KBM-7 (cell line): ENCODE measurements around the gene ADGRG6.
A peak's percentile ranks its signal among the peaks of the same experiment; 100 is the strongest.
"Not testable (repeated sequence)": the region's sequence is repeated elsewhere in the genome, so short reads cannot be mapped to it uniquely, and the experiment has no call there.

Experiments used
- DNase-seq: peaks from one replicate; pipeline ENCODE4 v3.0.0-alpha.2; 2015
- in situ Hi-C: fragments of 300-500 bp; cut with MboI; formaldehyde crosslinking; loops from 2 replicates; pipeline ENCODE4 v1.14.3; 2020; ENCODE audit warnings: low sequenced_read_pairs, low pct_unique_long_range_greater_than_20kb, mixed read lengths

The ADGRG6 gene

GRCh38 chr6:142301651-142302391, at the start of gene ADGRG6:
Gene ADGRG6, plus strand, starts transcription at chr6:142302007. Its CDS starts 323 bp downstream, at chr6:142302330.
- in situ Hi-C loops, result no loop called here
- DNase-seq, result peak; percentile 28

- DNase-seq, result no peak
- in situ Hi-C loops, result no loop called here
Observed at GRCh38 chr6:142254513-142254912, 47.3 kb upstream of the ADGRG6 start.

- DNase-seq, result no peak
- in situ Hi-C loops, result no loop called here
Observed at GRCh38 chr6:142255785-142256184, 46.0 kb upstream of the ADGRG6 start.

GRCh38 chr6:142258305-142258704, 43.5 kb upstream of the ADGRG6 start:
- in situ Hi-C loops, result no loop called here

GRCh38 chr6:142258757-142259156, 43.0 kb upstream of the ADGRG6 start:
- in situ Hi-C loops, result no loop called here
- DNase-seq, result no peak

More at GRCh38 chr6:142258305-142258704, 43.5 kb upstream of the ADGRG6 start:
- no peak for DNase-seq

- DNase-seq, result no peak
- in situ Hi-C loops, result no loop called here
Observed at GRCh38 chr6:142260748-142261147, 41.1 kb upstream of the ADGRG6 start.

GRCh38 chr6:142262231-142262630, 39.6 kb upstream of the ADGRG6 start:
- in situ Hi-C loops, result no loop called here
- DNase-seq, result no peak

GRCh38 chr6:142265476-142265875, 36.3 kb upstream of the ADGRG6 start:
- no peak for DNase-seq
- in situ Hi-C loops, result no loop called here

- in situ Hi-C loops, result no loop called here
- no peak for DNase-seq
Observed at GRCh38 chr6:142266060-142266459, 35.7 kb upstream of the ADGRG6 start.

- DNase-seq, result no peak
- in situ Hi-C loops, result no loop called here
Observed at GRCh38 chr6:142271476-142271875, 30.3 kb upstream of the ADGRG6 start.

- no peak for DNase-seq
- in situ Hi-C loops, result no loop called here
Observed at GRCh38 chr6:142274656-142275055, 27.2 kb upstream of the ADGRG6 start.

- in situ Hi-C loops, result no loop called here
- DNase-seq, result no peak
Observed at GRCh38 chr6:142275236-142276006, 26.4 kb upstream of the ADGRG6 start.

GRCh38 chr6:142276256-142276655, 25.6 kb upstream of the ADGRG6 start:
- in situ Hi-C loops, result no loop called here

GRCh38 chr6:142279350-142280180, 22.2 kb upstream of the ADGRG6 start:
- DNase-seq, result no peak
- in situ Hi-C loops, result no loop called here

More at GRCh38 chr6:142276256-142276655, 25.6 kb upstream of the ADGRG6 start:
- no peak for DNase-seq

- in situ Hi-C loops, result no loop called here
- DNase-seq, result no peak
Observed at GRCh38 chr6:142280265-142280664, 21.5 kb upstream of the ADGRG6 start.

GRCh38 chr6:142280927-142281326, 20.9 kb upstream of the ADGRG6 start:
- DNase-seq, result no peak
- in situ Hi-C loops, result no loop called here

- in situ Hi-C loops, DNase-seq: not testable (repeated sequence)
Observed at GRCh38 chr6:142283138-142283537, 18.7 kb upstream of the ADGRG6 start.

GRCh38 chr6:142284419-142284818, 17.4 kb upstream of the ADGRG6 start:
- in situ Hi-C loops, result no loop called here
- DNase-seq, result no peak

GRCh38 chr6:142285235-142286087, 16.3 kb upstream of the ADGRG6 start:
- in situ Hi-C loops, result no loop called here
- DNase-seq, result no peak
